Stimulated activated CD8-positive, alpha-beta memory T cell treated with anti-CD3 and anti-CD28 coated beads, Interleukin-2, amount 100 ng/mL, for 48 hours (primary cell): ENCODE data around the gene CASQ2.

Experiments used
- DNase-seq, 2 donors: peaks; one replicate each; pipeline ENCODE4 v3.0.0-alpha.2; 2020; ENCODE audit warnings: low read depth in 2 of 2

The CASQ2 gene

GRCh38 chr1:115768549-115768948 is at the start of gene CASQ2:
TSS of gene CASQ2 (minus strand) at chr1:115768714. CDS start at chr1:115768541, 173 bp downstream.
- DNase-seq: no peak

GRCh38 chr1:115815694-115816093 is 47.2 kb upstream of the CASQ2 start:
- DNase-seq: no peak

DNA sequence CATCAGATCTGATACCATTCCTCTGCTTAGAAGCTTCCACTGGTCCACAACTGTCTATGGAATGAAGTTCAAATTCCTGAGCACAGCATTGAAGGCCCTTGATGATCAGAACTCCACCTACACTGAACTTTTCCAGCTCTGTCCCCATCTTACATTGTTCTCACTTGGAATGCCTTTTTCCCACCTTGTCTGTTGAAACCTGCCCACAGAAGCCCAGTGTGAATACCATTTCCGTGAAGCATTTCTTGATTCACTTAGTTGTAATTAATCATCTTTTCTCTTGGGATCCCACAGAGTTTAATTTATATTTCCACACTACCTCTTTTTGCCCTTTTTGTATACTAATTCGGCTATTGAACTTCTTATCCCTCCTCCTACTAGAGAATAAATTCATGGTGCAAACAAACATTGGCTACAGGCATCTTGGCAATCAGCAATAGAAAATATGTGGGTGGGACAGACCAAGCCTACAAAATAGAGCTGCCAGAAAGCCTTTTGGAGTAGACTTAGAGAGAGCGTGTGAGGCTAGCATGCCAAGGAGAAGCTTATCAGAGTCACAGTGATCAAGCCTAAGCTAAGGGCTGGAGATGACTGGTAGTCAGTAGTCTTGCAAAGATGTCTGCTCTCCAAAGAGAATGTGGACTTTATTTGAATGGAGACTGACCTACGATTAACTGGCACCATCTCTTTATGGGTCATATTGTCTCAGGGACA is 46.3 kb upstream of the CASQ2 start:
- no peak for DNase-seq

GRCh38 chr1:115813727-115814126 is 45.2 kb upstream of the CASQ2 start:
- no peak for DNase-seq

DNA sequence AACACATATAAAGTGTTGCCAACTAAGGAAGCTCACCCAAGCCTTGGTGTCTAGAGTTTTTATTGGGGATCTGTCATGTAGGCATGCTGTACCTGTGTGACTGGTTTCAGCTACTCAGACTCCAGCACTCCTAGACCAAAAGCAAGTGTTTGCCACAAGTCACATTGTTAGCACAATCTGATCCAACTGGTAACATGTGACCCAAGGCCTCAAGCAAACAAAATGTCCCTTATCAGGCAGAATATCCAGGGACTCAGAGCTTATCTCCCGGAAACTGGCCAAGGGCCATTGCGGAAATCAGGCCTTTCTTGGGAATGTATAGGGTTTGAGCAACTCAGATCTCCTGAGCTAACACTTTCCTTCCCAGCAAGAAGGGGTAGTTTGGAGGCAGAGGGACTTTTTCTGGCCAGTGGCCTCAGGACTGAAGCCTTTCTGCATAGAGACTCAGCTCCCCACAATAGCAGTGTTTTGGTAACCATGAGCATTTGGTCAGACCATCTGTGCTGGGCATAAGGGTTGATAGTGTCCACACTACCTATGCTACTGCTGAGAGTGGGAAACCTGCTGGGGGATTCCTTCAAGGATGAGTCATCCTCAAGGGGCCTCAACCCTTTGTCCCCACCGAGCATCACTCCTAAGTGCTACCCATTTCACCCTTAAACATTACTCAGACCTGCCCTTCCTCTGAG is 42.8 kb upstream of the CASQ2 start:
- DNase-seq: no peak

GRCh38 chr1:115810609-115811008 is 42.1 kb upstream of the CASQ2 start:
- DNase-seq: no peak

DNA sequence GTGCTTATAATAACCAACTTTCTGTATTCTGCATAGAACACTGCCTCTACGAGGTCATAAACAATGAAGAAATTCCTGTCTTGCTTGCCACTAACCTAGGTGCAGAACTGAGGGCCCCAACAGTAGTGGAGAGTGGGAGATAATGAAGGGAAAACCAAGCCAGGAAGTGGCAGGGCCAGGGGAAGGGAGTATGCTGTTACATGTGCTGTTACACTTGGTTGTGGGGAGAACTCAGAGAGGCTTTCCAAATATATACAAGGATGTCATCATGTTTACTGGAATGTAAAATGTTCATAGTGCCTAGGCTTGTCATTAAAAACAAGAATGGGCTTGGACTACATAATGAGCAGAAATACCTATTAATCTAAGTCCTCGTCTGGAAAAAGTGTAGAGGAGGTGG is 41.3 kb upstream of the CASQ2 start:
- DNase-seq: no peak

- no peak for DNase-seq
Measured at GRCh38 chr1:115809076-115809475, 40.6 kb upstream of the CASQ2 start.

DNA sequence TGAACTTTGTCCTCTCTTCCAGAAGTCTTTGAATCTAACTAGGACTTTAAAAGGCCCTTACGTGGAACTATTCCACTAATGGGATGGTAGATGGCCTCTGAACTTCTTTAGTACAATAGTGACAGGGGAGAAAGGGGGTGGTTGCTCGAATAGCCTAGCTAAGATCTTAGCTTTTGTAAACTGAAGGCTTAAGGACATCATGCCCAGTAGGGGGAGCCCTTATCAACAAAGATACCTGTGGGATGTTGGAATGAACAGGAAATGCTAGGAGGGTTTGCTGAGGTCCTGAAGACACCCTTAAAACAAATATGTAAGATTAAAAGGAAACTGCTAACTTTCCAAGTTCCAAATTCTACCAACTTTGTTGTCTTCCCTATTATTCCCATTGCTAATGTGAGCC is 39.2 kb upstream of the CASQ2 start:
- no peak for DNase-seq

DNA sequence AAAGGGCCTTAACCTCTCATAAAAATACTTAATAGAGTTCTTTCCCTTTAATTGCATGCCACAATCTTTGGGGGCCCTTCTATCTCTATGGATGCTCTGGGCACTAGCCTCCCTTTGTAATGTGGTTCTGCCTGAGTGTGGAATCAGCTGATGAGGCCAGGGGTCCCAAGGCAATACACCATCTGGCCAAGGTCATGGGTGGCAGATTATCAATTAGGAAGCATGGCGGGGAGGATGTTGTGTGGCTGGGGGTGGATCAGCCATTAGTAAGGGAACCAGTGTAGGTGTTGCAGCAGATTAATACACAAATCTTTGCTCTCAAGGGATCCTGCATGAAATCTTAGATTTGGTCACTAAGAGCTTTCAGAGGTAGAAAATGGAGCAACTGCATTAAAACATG is 37.1 kb upstream of the CASQ2 start:
- no peak for DNase-seq

- no peak for DNase-seq
Measured at GRCh38 chr1:115802416-115802815, 33.9 kb upstream of the CASQ2 start.

DNA sequence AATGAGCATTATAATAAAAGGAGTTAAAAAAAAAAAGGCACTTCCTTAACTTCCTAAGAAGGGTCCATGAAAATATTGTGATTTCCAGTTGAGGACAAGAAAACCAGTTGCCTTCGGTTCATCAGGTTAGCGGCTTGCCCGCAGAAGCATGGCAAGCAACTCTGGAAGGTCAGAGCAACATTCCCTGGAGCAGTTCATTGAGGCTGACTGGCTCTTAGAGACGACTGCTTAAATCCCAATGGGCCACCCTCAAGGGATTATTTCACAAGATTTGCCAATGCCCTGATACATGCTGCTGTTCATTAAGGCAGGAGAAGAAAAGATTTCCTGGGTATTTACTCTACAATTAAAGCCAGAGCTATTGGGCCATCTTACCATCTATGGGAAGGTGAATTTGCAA is 29.0 kb upstream of the CASQ2 start:
- no peak for DNase-seq

- no peak for DNase-seq
Measured at GRCh38 chr1:115796897-115797296, 28.4 kb upstream of the CASQ2 start.

DNA sequence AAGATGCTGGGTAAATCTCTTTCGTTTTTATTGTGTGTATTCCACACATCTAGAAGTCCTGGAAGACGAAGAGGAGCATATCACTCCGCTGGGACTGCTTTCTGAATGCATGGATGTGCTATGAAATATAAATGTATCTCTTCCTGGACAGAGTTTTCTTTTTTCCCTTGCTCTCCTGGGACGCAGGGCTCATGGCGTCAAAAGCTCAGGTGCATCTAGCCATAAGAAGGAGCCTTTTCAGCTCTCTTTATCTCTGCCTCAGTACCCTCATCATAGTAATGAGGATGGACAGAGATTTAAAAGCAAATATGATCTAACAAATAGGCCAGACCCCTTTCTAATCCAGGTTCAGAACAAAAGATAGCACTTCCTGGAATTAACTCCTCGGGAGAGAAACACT is 27.5 kb upstream of the CASQ2 start:
- no peak for DNase-seq

GRCh38 chr1:115794976-115795639 is 26.6 kb upstream of the CASQ2 start:
- no peak for DNase-seq

- DNase-seq: no peak
Measured at GRCh38 chr1:115793162-115793561, 24.6 kb upstream of the CASQ2 start.

DNA sequence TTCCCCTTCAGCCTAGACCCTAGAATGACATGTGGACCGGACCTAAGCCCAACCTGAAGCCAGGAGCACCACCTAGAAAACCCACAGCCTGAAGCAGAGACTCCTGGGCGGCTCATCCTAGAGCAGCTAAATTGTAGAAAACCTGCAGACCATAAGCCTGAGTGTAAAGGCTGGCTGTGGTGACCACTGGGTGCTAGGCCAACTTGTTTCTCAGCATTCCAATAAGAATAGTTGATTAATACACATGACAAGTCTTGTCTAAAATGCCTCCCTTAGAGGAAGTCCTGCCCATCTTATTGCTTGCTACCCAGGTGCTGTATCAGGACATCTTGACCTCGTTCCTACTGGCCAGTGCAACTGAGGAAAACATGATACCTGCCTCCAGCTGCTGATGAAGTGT is 23.3 kb upstream of the CASQ2 start:
- DNase-seq: no peak

DNA sequence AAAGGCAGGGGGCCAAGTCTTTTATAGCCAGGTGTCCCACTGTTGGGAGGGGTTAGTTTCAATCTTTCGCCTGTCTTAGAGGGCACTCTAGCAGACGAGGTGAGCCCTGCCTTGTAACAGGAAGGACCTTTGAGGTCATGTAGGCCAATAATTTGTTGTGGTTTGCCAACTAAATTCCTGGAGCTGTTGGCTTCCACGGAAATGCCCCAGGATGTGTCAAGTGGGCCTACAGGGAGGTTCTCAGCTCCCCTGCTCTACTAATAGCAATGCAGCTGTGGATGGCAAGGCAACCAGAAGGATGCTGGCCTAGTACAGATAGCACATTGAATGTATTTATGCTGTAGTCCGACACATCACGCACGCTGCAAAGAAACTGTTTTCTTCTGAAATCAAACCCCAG is 22.3 kb upstream of the CASQ2 start:
- no peak for DNase-seq

DNA sequence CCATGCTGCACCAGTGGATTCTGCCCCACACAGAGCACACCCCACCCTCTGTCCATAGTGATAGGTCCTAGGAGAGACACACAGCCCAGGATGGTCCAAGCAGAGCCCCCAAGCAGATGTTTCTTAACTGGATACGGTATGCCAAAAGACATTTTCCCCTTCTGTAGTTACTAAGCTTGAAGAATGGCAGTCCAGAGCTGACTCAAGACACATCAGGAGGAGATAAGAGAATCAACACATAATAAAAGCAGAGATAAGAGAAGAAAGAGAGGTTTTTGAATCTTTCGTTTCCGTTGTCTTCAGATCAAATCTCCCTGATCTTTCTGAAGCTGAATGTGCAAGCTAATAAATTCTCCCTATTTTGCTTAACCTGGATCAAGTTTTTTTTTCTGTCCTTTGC is 21.8 kb upstream of the CASQ2 start:
- no peak for DNase-seq

DNA sequence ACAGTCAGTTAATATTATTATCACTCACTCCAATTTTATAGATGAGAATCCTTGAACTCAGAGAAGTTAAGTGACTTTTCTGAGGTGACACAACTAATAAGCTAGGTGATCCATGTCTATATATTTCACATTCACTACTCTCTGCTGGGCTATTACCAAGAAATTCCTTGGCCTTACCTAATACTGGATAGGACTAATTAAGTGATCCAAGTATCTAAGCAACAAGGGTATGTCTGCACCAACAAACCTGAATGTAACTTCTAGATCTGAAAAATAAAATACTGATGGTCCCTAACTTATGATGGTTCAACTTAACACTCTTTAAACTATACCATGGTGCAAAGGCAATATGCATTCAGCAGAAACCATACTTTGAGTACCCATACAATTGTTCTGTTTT is 14.8 kb upstream of the CASQ2 start:
- no peak for DNase-seq

- no peak for DNase-seq
Measured at GRCh38 chr1:115782571-115783281, 14.2 kb upstream of the CASQ2 start.

- no peak for DNase-seq
Measured at GRCh38 chr1:115781851-115782250, 13.3 kb upstream of the CASQ2 start.
